Right renal pelvis (tissue), 4 donors: ENCODE measurements around the gene FOXP4. TPM values are rescaled to one million over a fixed set of nuclear protein-coding genes. Genes with fewer than 3 reads are reported as not detected.

Experiments used
- DNase-seq, 4 donors: peaks; one replicate each; pipeline ENCODE4 v3.0.0-alpha.2; 2013; ENCODE audit warnings: low read depth in 4 of 4, low spot score in 3 of 4, missing footprints in 1 of 4
- polyA plus RNA-seq, 4 donors: library from polyadenylated mRNA; unstranded; fragments of 120-200 nt; gene quantifications; one replicate each; pipeline ENCODE4 v1.2.1, GENCODE V29; 2013; ENCODE audit not compliant: insufficient read length in 4 of 4

Gene FOXP4
- polyA plus RNA-seq, 4 donors, result 31.5 to 43.5 (median 33.7) TPM

- DNase-seq, result no peak
Observed at GRCh38 chr6:41519745-41520699, 26.2 kb upstream of the FOXP4 start.

DNA sequence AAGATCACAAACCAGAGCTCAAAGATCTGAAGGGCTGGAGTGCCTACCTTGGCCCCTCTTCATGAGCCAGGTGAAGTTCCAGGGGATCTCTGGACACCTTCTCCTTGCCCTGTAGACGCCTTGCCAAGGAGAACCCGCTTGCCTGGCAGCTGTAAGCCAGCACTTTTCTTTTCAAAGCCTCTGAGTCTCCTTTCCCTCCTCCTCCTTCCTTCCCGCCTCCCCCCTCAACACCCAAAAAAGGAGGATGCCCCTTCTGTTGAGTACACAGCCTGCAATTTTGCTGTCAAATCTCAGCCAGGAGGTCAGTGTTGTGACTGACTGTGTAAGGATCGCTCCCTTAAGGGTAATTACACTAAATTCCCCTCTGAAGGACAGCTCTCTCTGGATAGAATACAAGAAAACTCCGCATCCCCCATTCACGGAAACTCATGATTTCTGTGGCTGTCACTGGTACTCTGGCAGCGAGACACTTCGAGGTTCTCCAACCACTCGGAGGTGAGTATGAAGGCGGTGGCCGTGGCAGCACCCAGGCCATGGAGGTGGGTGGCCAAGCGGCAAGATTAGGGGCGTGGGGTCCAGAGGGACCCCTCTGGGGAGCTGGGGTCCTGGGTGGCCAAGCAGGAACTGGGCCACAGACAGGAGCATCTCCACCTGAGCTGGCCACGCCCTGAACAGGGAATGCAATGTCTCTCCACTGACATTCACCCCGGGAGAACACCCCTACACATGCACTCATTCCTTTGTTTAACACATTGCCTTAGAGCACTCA, 23.2 kb upstream of the FOXP4 start:
- no peak for DNase-seq

GRCh38 chr6:41523915-41524633, 22.1 kb upstream of the FOXP4 start:
- no peak for DNase-seq

- DNase-seq, result no peak
Observed at GRCh38 chr6:41524634-41525011, 21.6 kb upstream of the FOXP4 start.

DNA sequence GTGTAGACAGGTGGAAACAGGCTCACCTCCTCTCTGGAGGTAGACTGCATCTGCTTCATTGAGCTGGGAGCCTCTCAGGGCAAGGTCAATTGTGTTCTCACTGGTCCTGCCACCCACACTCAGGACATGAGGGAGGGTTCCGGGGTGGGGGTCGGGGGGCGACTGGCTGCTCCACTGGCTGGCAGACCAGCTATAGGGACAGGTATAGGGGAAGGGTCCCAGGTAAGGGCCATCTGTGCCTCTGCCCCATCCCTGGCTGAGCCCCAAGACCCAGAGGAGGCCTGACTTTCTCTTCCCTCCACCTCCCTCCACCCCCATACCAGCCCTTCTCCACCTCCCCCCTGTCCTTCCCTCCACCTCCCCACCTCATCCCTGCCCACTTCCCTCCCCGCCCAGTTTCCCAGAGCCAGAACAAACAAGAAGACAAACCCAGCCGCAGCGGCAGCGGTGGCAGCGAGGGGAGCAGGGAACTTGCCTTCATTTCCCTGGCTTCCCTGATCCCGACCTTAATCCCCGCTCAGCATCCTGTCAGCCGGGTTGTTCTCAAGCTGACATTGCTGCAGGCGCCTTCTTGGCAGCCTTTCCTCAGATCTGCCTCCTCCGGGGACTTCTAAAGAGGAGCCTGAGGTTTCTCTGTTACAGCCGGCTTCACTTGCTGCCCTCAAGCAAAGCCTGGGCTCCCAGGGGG, 18.3 kb upstream of the FOXP4 start:
- DNase-seq, result no peak

DNA sequence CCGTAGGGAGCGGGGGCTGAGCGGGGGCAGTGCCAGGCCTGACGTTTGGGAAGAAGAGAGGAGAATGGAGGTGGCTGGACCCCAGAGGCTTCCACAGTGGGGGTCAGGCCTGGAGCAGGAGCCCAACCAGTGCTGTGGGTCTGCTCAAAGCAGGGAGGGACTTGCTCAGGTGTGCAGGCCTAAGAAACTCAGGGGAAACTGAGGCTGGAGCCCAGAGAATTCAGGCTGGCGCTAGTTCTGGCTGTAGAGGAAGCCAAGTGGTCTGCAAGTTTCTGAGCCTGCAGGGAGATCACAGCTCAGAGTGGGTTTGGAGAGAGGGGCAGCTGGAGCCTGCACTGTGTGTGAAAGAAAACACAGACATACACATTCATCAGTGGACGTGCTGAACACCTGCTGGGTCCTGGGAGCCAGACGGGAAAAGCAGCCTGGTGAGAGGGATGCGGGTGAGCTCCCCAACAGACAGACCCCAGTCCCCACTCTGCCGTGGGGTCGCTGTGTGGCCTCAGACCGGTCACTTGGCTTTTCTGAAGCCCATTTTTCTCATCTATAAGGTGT, 17.7 kb upstream of the FOXP4 start:
- no peak for DNase-seq

GRCh38 chr6:41529049-41529448, 17.1 kb upstream of the FOXP4 start:
- DNase-seq, result no peak

DNA sequence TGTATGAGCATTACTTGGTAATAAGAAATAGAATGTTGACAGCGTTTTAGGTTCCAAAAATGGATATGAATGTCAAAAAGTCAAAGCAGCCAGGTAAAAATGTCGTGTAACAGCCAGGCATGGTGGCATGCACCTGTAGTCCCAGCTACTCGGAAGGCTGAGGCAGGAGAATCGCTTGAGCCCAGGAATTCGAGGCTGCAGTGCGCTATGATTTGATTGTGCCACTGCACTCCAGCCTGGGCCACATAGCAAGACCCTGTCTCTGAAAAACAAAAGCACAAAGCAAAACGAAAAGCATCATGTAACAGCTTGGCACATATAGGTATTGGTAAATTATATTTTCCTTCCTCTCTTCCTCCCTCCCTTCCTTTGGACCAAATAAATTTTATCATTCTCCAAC, 16.2 kb upstream of the FOXP4 start:
- DNase-seq, result no peak

GRCh38 chr6:41530476-41530875, 15.7 kb upstream of the FOXP4 start:
- no peak for DNase-seq

DNA sequence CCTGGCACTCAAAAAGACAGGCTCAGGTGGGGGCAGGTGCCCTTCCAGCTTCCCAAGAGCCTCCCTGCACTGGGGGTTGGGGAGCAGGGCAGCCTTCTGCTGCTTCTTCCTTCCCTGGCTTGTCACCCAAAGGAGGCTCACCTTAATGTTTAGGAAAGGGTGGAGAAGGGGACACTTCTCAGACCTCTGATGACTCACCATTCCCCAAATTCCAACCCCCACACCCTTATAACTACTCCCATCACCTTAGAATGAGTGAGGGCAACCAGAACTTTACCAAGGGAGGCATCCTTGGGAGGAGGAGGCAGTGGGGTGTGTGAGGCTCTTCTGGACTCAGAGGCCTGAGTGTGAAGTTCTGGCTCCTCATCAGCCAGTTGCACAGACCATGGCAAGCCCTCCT, 15.2 kb upstream of the FOXP4 start:
- no peak for DNase-seq

DNA sequence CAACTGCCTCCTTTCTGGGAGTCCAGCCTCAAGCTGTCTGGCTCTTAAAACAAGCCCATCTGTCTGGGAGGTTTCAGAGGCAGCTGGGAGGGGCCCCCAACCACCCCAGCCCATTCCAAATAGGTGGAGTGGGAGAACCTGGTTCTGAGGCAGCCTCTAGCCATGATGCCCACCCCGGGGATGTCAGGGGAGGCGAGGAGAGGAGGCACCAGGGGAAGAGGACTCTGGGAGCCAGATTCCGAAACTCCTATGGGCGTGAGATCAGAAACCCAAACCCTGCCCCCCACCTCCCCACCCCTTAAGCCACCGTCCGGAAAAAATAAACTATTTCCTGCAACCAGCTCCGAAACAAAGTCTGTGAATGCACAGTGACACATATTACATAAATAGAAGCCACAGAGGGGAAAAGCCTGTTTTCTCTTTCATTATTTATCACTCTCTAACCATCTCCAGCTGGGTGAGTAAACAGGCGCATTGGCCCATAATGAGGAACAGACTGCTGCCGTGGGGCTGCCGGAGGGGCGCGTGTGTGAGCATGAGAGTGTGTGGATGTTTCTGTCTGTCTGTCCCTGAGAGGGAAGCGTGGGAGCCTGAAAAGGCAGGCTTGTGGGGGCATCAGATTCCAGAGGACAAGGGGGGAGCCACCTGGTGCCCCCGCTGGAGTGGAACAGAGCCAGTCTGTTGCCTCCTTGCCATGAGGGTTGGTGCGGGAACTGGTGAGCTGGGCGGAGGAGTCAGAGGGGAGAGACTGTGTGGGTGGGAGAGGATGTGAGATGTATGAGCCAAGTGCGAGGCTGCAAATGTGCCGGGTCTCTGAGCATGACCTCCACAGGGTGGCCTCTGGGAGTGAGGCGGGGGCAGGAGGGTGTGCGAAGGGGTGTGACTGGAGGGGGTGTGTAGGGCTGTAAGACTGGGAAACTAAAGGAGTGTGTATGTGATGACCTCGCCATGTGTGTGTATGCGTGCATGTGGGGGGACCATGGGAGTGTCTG, 14.3 kb upstream of the FOXP4 start:
- no peak for DNase-seq

DNA sequence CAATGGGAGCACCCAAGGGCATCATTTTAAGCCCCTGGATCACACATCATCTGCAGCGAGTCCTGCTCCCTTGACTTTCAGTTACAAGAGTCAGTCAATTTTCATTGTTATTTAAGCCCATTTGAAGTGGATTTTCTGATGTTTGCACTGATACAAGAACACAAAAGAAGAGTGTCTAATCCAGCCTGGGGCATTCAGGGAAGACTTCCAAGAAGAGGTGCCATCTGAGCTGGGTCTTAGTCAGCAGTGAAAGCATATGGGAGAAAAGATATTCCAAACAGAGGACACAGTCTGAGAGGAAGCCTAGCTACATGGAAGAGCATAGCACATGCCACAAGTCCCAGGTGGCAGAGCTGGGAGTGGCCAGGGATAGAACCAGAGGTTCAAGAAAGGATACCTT, 10.4 kb upstream of the FOXP4 start:
- no peak for DNase-seq

GRCh38 chr6:41536795-41537758, 9.1 kb upstream of the FOXP4 start:
- DNase-seq, result no peak

DNA sequence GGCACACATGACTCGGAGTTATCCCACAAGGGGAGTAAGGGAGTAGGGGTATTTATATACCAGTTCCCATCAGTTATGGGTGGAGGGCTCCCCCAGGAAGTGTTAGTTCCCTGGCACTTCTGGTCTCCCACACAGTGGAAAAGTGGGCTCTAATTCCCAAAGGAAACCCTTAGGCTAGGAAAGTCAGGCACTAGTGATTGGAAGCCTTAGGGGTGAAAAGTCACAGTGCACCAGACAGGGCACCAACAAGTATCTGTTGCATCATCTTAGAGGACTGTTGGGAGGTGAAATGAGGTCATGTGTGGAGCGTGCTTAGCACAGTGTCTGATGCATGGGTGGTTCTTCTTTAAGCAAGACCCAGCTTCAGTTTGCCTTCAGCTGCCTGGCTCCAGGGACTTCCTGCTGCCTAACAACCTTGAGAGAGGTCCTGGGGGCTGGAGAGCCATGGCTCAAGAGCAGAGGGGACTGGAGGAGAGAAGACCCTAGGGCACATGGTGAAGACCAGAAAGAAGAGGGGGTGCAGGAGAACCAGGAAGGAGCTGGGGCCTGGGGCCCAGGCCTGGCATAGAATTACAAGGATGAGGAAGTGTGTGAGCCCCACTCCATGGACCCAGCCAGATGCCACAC, 7.5 kb upstream of the FOXP4 start:
- no peak for DNase-seq

GRCh38 chr6:41539204-41539603, 7.0 kb upstream of the FOXP4 start:
- DNase-seq, result no peak

- no peak for DNase-seq
Observed at GRCh38 chr6:41541364-41541763, 4.8 kb upstream of the FOXP4 start.

GRCh38 chr6:41543087-41543486, 3.1 kb upstream of the FOXP4 start:
- DNase-seq, result no peak
